DMS79 (cell line): ENCODE data around the gene PIK3R5.
"Not testable (repeated sequence)": the region's sequence is repeated elsewhere in the genome, so short reads cannot be mapped to it uniquely, and the experiment has no call there.

Experiments used
- DNase-seq: peaks from one replicate; lab custom pipeline; 2025; lab: John Stamatoyannopoulos, UW

The PIK3R5 gene

GRCh38 chr17:8965394-8966168, at the start of gene PIK3R5:
TSS of gene PIK3R5 (minus strand) at chr17:8965707. CDS start at chr17:8911494, 54,213 bp downstream.
- DNase-seq: no peak

- DNase-seq: no peak
Observed at GRCh38 chr17:9011001-9011400, 45.5 kb upstream of the PIK3R5 start.

- DNase-seq: no peak
Observed at GRCh38 chr17:9009737-9010136, 44.2 kb upstream of the PIK3R5 start.

- no peak for DNase-seq
Observed at GRCh38 chr17:9009096-9009495, 43.6 kb upstream of the PIK3R5 start.

GRCh38 chr17:9007052-9007714, 41.7 kb upstream of the PIK3R5 start:
- no peak for DNase-seq

- no peak for DNase-seq
Observed at GRCh38 chr17:9006175-9006767, 40.8 kb upstream of the PIK3R5 start.

GRCh38 chr17:9004961-9005285, 39.4 kb upstream of the PIK3R5 start:
- DNase-seq: no peak

GRCh38 chr17:9004132-9004960, 38.8 kb upstream of the PIK3R5 start:
- no peak for DNase-seq

- DNase-seq: no peak
Observed at GRCh38 chr17:9003355-9004131, 38.0 kb upstream of the PIK3R5 start.

- no peak for DNase-seq
Observed at GRCh38 chr17:9002606-9003354, 37.3 kb upstream of the PIK3R5 start.

- DNase-seq: no peak
Observed at GRCh38 chr17:9002227-9002605, 36.7 kb upstream of the PIK3R5 start.

GRCh38 chr17:9001559-9001958, 36.1 kb upstream of the PIK3R5 start:
- DNase-seq: no peak

GRCh38 chr17:8997994-8998628, 32.6 kb upstream of the PIK3R5 start:
- DNase-seq: no peak

GRCh38 chr17:8995711-8996110, 30.2 kb upstream of the PIK3R5 start:
- no peak for DNase-seq

- no peak for DNase-seq
Observed at GRCh38 chr17:8994319-8994718, 28.8 kb upstream of the PIK3R5 start.

- no peak for DNase-seq
Observed at GRCh38 chr17:8991514-8992285, 26.2 kb upstream of the PIK3R5 start.

GRCh38 chr17:8988263-8988935, 22.9 kb upstream of the PIK3R5 start:
- not testable (repeated sequence) for DNase-seq

- no peak for DNase-seq
Observed at GRCh38 chr17:8986295-8986694, 20.8 kb upstream of the PIK3R5 start.

GRCh38 chr17:8985054-8985701, 19.7 kb upstream of the PIK3R5 start:
- no peak for DNase-seq
